HG02981 (cell line): ENCODE results near the gene KRT40.
"Not testable (repeated sequence)": the region's sequence is repeated elsewhere in the genome, so short reads cannot be mapped to it uniquely, and the experiment has no call there.

Experiments used
- ATAC-seq: cut with Tn5 transposase; IDR thresholded peaks from one replicate; pipeline ENCODE4 v1.9.1; 2021; ENCODE audit warnings: mild to moderate bottlenecking, moderate library complexity; ENCODE audit not compliant: unreplicated experiment

KRT40 gene

GRCh38 chr17:40984226-40984625 is at the start of gene KRT40:
TSS of gene KRT40 (minus strand) at chr17:40984326. CDS start at chr17:40984273, 53 bp downstream.
- ATAC-seq, result no peak

- ATAC-seq, result no peak
These were observed 45.6 kb upstream of the KRT40 start, which contains the start of gene KRTAP1-4 for GRCh38 chr17:41029633-41030245. TSS of gene KRTAP1-4 (minus strand) at chr17:41030195. CDS start at chr17:41030078, 117 bp downstream.

GRCh38 chr17:41026715-41027471 is 42.8 kb upstream of the KRT40 start, which contains the start of gene KRTAP1-5:
TSS of gene KRTAP1-5 (minus strand) at chr17:41027208. CDS start at chr17:41027155, 53 bp downstream.
- ATAC-seq, result no peak

GRCh38 chr17:41024697-41025096 is 40.6 kb upstream of the KRT40 start:
- no peak for ATAC-seq

GRCh38 chr17:41020336-41020735 is 36.2 kb upstream of the KRT40 start:
- ATAC-seq, result no peak

DNA sequence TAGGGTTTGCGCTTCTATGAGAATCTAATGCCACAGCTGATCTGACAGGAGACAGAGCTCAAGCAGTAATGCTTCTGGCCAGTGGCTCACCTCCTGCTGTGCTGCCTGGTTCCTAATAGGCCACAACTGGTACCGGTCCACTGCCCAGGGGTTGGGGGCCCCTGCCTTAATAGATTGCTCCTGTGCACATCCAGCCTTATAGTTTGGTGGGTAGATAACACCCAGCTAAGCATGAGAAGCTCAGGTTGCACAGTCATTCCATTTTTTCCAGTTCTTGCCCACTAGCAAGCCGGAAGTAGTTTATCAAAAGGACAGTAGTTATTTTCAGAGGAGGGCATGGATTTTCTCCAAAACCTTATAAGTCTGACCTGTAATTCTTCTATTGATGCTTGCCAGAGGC is 35.3 kb upstream of the KRT40 start:
- no peak for ATAC-seq

- ATAC-seq, result no peak
These were observed 34.4 kb upstream of the KRT40 start for GRCh38 chr17:41018541-41018940.

GRCh38 chr17:41016578-41017215 is 32.6 kb upstream of the KRT40 start:
- ATAC-seq, result no peak

DNA sequence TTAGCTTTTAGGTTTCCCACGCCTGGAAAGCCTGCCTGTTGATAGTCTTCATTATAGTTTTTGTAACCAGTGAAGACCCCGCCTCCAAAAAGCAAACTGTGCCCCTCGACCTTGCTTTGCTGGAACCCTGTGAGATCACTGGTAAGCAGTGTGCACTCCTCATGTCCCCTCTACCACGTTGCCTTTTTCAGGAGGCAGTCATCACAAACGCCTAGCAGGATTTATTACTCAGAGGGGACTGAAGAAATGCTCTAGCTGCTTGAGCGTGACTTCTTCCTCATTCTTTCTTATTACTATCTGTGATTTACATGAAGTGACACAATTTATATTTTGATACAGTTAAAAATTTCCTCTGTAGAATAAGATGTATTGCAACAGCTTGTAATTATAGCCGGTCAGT is 31.3 kb upstream of the KRT40 start:
- no peak for ATAC-seq

DNA sequence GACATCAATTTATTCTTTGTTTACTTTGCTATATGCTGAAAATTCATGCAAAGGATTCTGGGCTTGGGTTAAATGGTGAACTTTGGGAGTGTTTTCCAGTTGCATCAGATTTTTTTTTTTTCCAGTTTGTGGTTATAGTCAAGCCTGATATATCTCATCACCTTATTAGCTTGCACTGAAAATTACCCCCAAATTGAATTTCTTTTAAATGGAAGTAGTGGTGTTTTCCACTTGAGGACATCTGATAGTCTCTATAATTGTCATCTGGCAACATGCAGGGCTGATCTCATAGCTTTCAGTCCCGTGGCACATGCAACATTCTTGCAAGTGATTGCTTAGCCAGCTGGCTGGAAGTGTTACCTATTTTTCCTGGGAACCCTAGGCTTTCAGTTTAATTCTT is 29.5 kb upstream of the KRT40 start:
- no peak for ATAC-seq

DNA sequence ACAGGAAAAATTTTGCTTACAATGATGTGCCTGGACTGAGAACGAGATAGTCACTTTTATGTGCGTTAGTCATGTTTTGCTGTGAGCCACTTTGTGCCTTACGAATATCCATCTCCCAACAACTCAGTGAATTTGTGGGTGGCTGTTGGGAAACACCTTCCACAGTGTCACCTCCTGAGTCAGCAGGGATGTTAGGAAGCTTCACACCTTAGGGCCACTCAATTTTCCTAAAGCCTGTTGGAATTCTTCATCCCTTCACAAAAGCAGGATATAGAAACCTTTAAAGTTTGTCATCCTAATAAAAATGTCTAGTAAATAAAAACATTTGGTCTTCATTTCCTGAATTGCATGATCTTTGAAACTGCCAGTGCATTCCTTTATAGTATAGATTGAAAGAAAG is 29.1 kb upstream of the KRT40 start:
- ATAC-seq, result no peak

DNA sequence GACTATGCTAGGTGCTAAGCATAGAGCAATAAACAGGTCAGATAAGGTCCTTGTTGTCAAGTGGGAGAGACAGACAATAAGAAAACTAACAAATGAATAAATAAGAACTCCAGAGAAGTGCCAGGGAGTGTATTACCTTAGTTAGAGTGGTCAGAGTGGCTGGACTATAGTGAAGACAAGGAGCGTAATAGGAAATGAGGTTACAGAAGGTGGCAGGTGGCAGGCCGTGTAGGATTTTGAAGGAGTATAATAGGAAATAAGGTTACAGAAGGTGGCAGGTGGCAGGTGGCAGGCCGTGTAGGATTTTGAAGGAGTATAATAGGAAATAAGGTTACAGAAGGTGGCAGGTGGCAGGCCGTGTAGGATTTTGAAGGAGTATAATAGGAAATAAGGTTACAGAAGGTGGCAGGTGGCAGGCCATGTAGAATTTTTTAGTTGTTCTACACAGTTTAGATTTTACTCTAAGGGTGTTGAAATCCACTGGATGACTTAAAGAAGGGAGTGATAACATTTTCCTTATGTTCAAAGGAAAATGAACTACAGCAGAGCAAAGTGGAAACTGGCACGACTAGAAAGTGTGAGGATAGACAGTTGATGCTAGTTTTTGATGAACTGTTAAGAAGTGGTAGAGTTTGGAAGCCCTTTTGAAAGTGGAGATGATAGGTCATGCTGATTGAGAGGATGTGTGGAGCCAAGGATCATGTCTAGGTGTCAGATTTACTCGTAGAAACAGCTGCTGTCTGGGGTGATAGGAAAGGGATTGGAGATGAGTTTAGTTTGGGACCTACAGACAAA is 28.4 kb upstream of the KRT40 start:
- ATAC-seq, result no peak

- ATAC-seq, result no peak
These were observed 26.3 kb upstream of the KRT40 start for GRCh38 chr17:41010441-41010840.

GRCh38 chr17:41009936-41010335 is 25.8 kb upstream of the KRT40 start:
- no peak for ATAC-seq

GRCh38 chr17:41009301-41009760 is 25.2 kb upstream of the KRT40 start:
- no peak for ATAC-seq

DNA sequence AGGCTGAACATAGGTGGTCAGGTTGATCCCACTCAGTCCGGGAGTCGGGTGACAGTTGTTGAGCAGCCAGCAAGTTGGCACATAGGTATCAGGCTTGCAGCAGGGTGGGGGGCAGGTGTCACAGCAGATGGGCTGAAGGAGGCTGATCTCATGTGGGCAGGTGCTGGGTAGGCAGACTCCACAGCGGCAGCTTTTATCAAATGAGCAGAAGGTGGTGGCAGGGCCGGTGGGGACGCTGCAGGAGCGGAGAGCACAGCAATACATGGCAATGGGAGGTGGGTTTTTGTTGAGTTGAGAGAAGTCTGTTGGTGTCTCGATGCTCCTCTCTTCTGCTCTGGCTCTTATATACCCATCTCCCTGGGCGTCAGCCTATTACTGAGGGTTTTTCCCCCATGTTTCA is 24.7 kb upstream of the KRT40 start, which contains the start of gene KRTAP3-1:
KRTAP3-1 (minus strand) TSS at position 318 of the 400 bp plus-strand sequence; CDS start at position 264, 54 bp downstream.
- no peak for ATAC-seq

GRCh38 chr17:41004397-41004796 is 20.3 kb upstream of the KRT40 start:
- ATAC-seq, result no peak

GRCh38 chr17:41003926-41004325 is 19.8 kb upstream of the KRT40 start:
- ATAC-seq, result no peak

DNA sequence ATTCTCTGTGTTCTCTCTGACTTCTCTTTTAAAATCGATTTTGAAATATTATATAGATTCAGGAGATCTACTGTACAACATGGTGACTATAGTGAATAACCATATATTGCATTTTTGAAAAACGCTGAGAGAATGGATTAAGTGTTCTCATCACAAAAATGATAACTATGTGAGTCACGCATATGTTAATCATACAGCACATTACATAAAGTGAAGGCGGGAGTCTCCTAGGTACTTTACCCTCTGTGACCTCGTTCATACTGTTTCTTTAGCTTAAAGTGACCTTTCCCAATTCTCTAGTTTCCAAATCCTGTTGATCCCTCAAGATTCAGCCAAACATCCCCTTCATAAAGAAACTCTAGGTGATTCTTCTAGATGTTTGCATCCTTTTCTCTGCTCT is 18.7 kb upstream of the KRT40 start:
- no peak for ATAC-seq

DNA sequence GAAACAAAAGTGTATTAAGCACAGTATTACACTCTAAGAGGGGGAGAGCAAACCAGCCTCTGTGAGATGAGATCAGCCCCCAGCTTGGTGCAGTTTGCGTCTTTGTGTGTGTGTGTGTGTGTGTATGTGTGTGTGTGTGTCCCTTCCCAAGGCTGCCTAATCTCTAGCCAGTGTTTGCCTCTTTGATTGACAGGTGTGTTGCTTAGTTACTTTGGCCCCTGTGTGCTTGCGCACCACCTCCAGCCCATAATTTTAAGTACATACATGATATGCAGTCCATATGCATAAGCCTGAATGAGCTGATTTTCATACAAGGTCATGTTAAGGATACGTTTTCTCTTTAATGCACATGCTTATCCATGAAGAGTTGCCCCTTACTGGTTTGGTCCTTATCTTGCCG is 17.7 kb upstream of the KRT40 start:
- ATAC-seq, result no peak

- ATAC-seq, result not testable (repeated sequence)
These were observed 15.4 kb upstream of the KRT40 start, which contains the start of gene KRTAP3-2 for GRCh38 chr17:40999563-40999962. TSS of gene KRTAP3-2 (minus strand) at chr17:40999906. CDS start at chr17:40999853, 53 bp downstream.
